IPS-20b (cell line): ENCODE results near the gene R3HCC1L.
"Not testable (repeated sequence)": the region's sequence is repeated elsewhere in the genome, so short reads cannot be mapped to it uniquely, and the experiment has no call there.

ENCODE experiments used
- H3K27ac ChIP-seq: one replicate; pipeline ENCODE4 v1.5.1; 2013; ENCODE audit warnings: low read length
- H3K27me3 ChIP-seq: 2 replicates; pipeline ENCODE4 v1.6.1; 2013; ENCODE audit warnings: mild to moderate bottlenecking, low read length, inconsistent platforms; ENCODE audit not compliant: insufficient read depth
- H3K36me3 ChIP-seq: 2 replicates; pipeline ENCODE4 v1.6.1; 2013; ENCODE audit warnings: low read depth, mild to moderate bottlenecking, inconsistent platforms, low read length, moderate library complexity; ENCODE audit not compliant: insufficient read depth
- H3K4me1 ChIP-seq: 2 replicates; pipeline ENCODE4 v1.6.1; 2013; ENCODE audit warnings: mild to moderate bottlenecking, control low read depth, inconsistent platforms, low read length, moderate library complexity; ENCODE audit not compliant: insufficient read depth
- H3K4me3 ChIP-seq: 2 replicates; pipeline ENCODE4 v1.5.1; 2013; ENCODE audit warnings: mild to moderate bottlenecking, low read length, inconsistent platforms
- H3K9ac ChIP-seq: 2 replicates; pipeline ENCODE4 v1.6.1; 2013; ENCODE audit warnings: low read depth, mild to moderate bottlenecking, inconsistent platforms, low read length, moderate library complexity
- H3K9me3 ChIP-seq: 2 replicates; pipeline ENCODE4 v1.6.1; 2013; ENCODE audit warnings: mild to moderate bottlenecking, low read depth, low read length, inconsistent platforms; ENCODE audit not compliant: insufficient read depth

The R3HCC1L gene

DNA sequence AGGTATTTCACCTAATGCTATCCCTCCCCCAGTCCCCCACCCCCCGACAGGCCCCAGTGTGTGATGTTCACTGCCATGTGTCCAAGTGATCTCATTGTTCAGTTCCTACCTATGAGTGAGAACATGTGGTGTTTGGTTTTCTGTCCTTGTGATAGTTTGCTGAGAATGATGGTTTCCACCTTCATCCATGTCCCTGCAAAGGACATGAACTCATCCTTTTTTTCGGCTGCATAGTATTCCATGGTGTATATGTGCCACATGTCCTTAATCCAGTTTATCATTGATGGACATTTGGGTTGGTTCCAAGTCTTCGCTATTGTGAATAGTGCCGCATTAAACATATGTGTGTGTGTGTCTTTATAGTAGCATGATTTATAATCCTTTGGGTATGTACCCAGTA lies 56.3 kb downstream of the R3HCC1L start:
- not testable (repeated sequence) for H3K9ac ChIP-seq, H3K4me3 ChIP-seq, H3K36me3 ChIP-seq, H3K4me1 ChIP-seq, H3K9me3 ChIP-seq, H3K27me3 ChIP-seq, H3K27ac ChIP-seq

- Histone ChIP-seq H3K4me3 (no peak overlapping the region), H3K36me3 (0 out of 2 replicates have a peak, but pooled peaks cover 3% of the 10 kb centered on the region), H3K9me3 (peaks cover 4% of the 10 kb centered on the region; the same call in 1 of the 2 replicates), H3K27me3 (no peaks in the 10 kb centered on the region), H3K27ac (no peak overlapping the region), H3K9ac (no peak overlapping the region), H3K4me1 (0 out of 2 replicates have a peak, but pooled peaks cover 6% of the 10 kb centered on the region)
Measured at GRCh38 chr10:98193037-98193436, 58.6 kb downstream of the R3HCC1L start.

DNA sequence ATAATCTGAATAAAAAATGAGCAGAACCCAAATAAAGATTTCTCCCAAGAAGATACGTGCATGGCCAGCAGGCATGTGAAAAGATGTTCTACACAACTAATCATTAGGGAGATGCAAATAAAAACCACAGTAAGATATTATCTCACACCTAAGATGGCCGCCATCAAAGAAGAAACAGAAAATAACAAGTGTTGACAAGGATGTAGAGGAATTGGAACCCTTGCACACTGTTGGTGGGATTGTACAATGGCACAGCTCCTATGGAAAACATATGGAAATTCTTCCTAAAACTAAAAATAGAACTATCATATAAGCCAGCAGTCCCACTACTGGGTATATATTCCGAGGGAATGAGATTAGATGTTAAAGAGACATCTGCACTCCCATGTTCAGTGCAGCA lies 60.2 kb downstream of the R3HCC1L start:
- no peak overlapping the region for H3K4me3 ChIP-seq
- H3K9me3 ChIP-seq, result peaks cover 4% of the 10 kb centered on the region; the same call in 1 of the 2 replicates
- no peak overlapping the region for H3K27ac ChIP-seq
- 0 out of 2 replicates have a peak, but pooled peaks cover 3% of the 10 kb centered on the region for H3K36me3 ChIP-seq
- no peak overlapping the region for H3K9ac ChIP-seq
- 0 out of 2 replicates have a peak, but pooled peaks cover 6% of the 10 kb centered on the region for H3K4me1 ChIP-seq
- H3K27me3 ChIP-seq, result no peaks in the 10 kb centered on the region

DNA sequence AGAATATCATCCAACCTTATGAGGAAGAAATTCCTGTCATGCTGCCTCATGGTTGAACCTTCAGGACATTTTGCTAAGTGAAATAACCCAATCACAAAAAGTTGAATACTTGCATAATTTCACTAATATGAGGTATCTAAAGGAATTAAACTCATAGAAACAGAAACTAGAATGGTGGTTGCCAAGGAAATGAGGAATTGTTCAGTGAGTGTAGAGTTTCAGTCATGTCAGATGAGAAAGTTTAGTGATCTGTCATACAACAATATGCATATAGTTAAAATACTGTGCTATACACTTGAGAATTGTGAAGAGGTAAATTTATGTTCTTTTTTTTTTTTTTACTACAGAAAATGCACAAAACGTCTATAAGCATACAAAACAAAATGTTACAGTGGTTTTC lies 60.7 kb downstream of the R3HCC1L start:
- H3K9ac ChIP-seq, result no peak overlapping the region
- H3K27me3 ChIP-seq, result no peaks in the 10 kb centered on the region
- 0 out of 2 replicates have a peak, but pooled peaks cover 6% of the 10 kb centered on the region for H3K4me1 ChIP-seq
- peaks cover 4% of the 10 kb centered on the region; the same call in 1 of the 2 replicates for H3K9me3 ChIP-seq
- no peak overlapping the region for H3K27ac ChIP-seq
- H3K4me3 ChIP-seq, result no peak overlapping the region
- 0 out of 2 replicates have a peak, but pooled peaks cover 3% of the 10 kb centered on the region for H3K36me3 ChIP-seq

- H3K36me3 ChIP-seq, result 0 out of 2 replicates have a peak, but pooled peaks cover 3% of the 10 kb centered on the region
- H3K4me3 ChIP-seq, result no peak overlapping the region
- H3K4me1 ChIP-seq, result 0 out of 2 replicates have a peak, but pooled peaks cover 6% of the 10 kb centered on the region
- no peak overlapping the region for H3K27ac ChIP-seq
- H3K9ac ChIP-seq, result no peak overlapping the region
- H3K27me3 ChIP-seq, result no peaks in the 10 kb centered on the region
- peaks cover 4% of the 10 kb centered on the region; the same call in 1 of the 2 replicates for H3K9me3 ChIP-seq
Measured at GRCh38 chr10:98196985-98197384, 62.5 kb downstream of the R3HCC1L start.

- Histone ChIP-seq H3K27me3 (no peaks in the 10 kb centered on the region), H3K4me3 (no peak overlapping the region), H3K27ac (no peak overlapping the region), H3K9ac (no peak overlapping the region), H3K4me1 (0 out of 2 replicates have a peak, but pooled peaks cover 6% of the 10 kb centered on the region), H3K36me3 (no peaks in the 10 kb centered on the region), H3K9me3 (no peaks in the 10 kb centered on the region)
Measured at GRCh38 chr10:98201760-98202159, 67.3 kb downstream of the R3HCC1L start.

DNA sequence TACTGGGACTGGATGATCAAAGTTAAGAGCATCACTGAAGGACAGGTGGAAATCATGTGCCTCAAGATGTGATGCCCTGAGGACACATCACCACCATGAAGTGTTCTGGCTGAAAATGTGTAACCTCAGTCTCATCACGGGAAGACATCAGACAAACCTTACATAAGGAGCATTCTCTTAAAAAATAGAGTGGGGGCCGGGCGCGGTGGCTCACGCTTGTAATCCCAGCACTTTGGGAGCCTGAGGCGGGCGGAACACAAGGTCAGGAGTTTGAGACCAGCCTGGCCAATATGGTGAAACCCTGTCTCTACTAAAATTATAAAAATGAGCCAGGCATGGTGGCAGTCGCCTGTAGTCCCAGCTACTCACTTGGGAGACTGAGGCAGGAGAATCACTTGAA lies 67.9 kb downstream of the R3HCC1L start:
- Histone ChIP-seq H3K9ac (no peak overlapping the region), H3K36me3 (no peaks in the 10 kb centered on the region), H3K9me3 (no peaks in the 10 kb centered on the region), H3K4me3 (no peak overlapping the region), H3K27ac (no peak overlapping the region), H3K4me1 (0 out of 2 replicates have a peak, but pooled peaks cover 5% of the 10 kb centered on the region), H3K27me3 (no peaks in the 10 kb centered on the region)

GRCh38 chr10:98205351-98205750 lies 70.9 kb downstream of the R3HCC1L start:
- Histone ChIP-seq H3K4me3 (no peak overlapping the region), H3K9ac (no peak overlapping the region), H3K9me3 (no peaks in the 10 kb centered on the region), H3K4me1 (no peaks in the 10 kb centered on the region), H3K36me3 (peaks cover 20% of the 10 kb centered on the region), H3K27me3 (no peaks in the 10 kb centered on the region), H3K27ac (no peak overlapping the region)

GRCh38 chr10:98208925-98209324 lies 74.5 kb downstream of the R3HCC1L start:
- Histone ChIP-seq H3K4me3 (no peak overlapping the region), H3K4me1 (no peaks in the 10 kb centered on the region), H3K9me3 (no peaks in the 10 kb centered on the region), H3K27ac (no peak overlapping the region), H3K9ac (no peak overlapping the region), H3K27me3 (no peaks in the 10 kb centered on the region), H3K36me3 (peaks cover 28% of the 10 kb centered on the region)

DNA sequence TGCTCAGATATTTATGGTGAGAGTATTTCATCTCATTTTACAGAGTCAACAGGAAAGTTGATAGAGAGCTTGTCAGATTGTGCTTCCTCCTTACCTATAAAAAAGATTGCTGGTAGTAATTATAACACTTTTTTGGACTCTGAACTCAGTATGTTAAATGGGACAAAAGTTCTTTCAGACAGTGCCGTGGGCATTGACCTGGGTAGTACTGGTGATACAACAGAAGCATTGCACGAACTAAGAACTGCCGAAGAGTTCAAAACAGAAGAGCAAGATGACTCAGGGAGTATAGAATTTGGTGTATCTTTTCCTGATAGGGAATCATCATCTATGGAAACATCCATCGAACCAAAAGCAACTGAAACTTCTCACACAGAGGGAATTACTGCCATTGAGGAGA lies 75.0 kb downstream of the R3HCC1L start:
- Histone ChIP-seq H3K9ac (no peak overlapping the region), H3K9me3 (no peaks in the 10 kb centered on the region), H3K4me1 (no peaks in the 10 kb centered on the region), H3K27ac (no peak overlapping the region), H3K27me3 (no peaks in the 10 kb centered on the region), H3K36me3 (peaks cover 28% of the 10 kb centered on the region), H3K4me3 (no peak overlapping the region)

DNA sequence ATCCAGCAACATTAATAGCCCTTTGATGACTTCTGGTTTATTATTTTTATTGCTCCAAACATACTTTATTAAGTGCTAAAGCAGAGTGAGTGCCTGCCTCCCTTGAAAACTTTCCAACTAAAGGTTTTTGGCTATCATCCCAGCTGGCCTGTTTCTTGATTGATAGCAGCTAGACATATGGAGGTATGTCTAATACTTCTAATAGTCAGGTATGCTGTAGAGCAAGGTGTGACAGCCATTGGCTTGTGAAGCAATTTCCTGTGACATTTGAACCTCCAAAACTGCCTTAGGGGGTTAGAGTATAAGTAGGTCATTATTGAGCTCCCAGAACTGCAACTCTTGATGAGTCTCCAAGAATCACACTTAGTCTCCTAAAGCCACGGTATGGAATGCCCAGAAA lies 77.7 kb downstream of the R3HCC1L start:
- H3K36me3 ChIP-seq, result peaks cover 28% of the 10 kb centered on the region

DNA sequence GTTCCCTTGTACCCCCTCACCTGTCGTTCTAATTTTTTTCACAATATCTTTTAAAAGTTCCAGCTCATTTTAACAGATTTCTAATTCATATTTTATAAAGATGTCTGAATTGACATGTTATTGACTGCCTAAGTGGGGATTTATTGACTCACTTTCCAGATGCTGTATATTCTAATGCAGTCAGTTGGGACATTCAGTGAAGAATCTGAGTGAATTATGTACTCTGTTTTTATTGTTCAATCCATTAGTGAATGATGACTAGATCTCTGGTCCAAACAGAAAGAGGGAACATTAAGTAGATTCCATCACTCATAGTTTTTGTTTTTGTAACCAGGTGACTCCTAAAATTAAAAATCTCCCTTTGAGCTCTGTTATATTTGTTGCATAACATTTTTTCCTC lies 79.3 kb downstream of the R3HCC1L start:
- H3K27me3 ChIP-seq, result no peaks in the 10 kb centered on the region
- H3K27ac ChIP-seq, result no peak overlapping the region
- H3K4me1 ChIP-seq, result no peaks in the 10 kb centered on the region
- no peaks in the 10 kb centered on the region for H3K9me3 ChIP-seq
- H3K4me3 ChIP-seq, result no peak overlapping the region
- no peak overlapping the region for H3K9ac ChIP-seq
- H3K36me3 ChIP-seq, result peaks cover 18% of the 10 kb centered on the region; the same call in 1 of the 2 replicates

More for the DNA sequence above, 77.7 kb downstream of the R3HCC1L start:
- H3K4me3 ChIP-seq, result no peak overlapping the region
- H3K4me1 ChIP-seq, result no peaks in the 10 kb centered on the region
- no peak overlapping the region for H3K9ac ChIP-seq
- H3K27ac ChIP-seq, result no peak overlapping the region
- H3K9me3 ChIP-seq, result no peaks in the 10 kb centered on the region
- no peaks in the 10 kb centered on the region for H3K27me3 ChIP-seq
